BLaER1 (cell line): ENCODE data around the gene POLR2C.

Experiments used
- H3K27ac ChIP-seq: shearing (Covaris generic); formaldehyde crosslinking; 2 replicates; pipeline ENCODE4 v1.8.1; 2022
- H3K27me3 ChIP-seq: shearing (Covaris generic); formaldehyde crosslinking; 2 replicates; pipeline ENCODE4 v1.8.1; 2022
- H3K36me3 ChIP-seq: shearing (Covaris generic); formaldehyde crosslinking; 2 replicates; pipeline ENCODE4 v1.8.1; 2022
- H3K4me1 ChIP-seq: shearing (Covaris generic); formaldehyde crosslinking; 2 replicates; pipeline ENCODE4 v1.8.1; 2022
- H3K4me2 ChIP-seq: shearing (Covaris generic); formaldehyde crosslinking; 2 replicates; pipeline ENCODE4 v1.8.1; 2022
- H3K4me3 ChIP-seq: shearing (Covaris generic); formaldehyde crosslinking; 2 replicates; pipeline ENCODE4 v1.8.1; 2022
- H3K9ac ChIP-seq: shearing (Covaris generic); formaldehyde crosslinking; 2 replicates; pipeline ENCODE4 v1.8.1; 2022
- H3K9me3 ChIP-seq: shearing (Covaris generic); formaldehyde crosslinking; 2 replicates; pipeline ENCODE4 v1.8.1; 2022
- H4K20me1 ChIP-seq: shearing (Covaris generic); formaldehyde crosslinking; 2 replicates; pipeline ENCODE4 v1.8.1; 2022
- Cebpa-rat ChIP-seq: shearing (Covaris generic); IDR thresholded peaks from 2 replicates; pipeline ENCODE4 v1.8.1; 2022

POLR2C gene

DNA sequence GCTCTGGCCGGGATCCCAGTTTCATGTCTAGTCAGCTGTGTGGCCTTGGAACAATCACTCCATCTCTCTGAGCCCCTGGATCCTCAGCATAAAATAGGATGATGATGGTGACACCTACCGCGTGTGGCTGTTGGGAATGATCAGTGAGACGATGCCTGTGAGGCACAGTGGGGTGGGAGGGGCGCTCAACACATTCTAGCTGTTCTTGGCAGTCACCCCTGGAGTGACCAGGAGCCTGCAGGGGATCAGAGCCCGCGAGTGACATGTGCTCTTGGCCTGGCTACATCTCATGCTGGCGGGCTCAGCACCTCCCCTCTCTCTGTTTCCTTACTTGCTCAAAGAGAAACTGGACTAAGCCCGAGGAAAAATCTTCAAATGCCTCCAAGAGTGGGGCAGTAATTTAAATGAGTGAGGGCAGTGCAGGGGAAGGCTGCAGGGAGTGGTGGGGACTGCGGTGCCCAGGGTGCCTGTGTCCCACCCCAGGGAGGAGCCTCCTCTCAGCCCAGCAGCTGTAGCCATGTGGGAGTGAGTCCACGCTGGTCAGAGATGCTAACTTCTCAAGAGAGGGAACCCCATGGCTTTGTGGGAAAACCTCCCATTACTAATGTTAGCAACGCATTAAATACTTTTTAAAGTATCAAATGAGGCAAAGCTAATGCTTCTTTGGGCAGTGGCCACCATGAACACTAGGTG lies 46.9 kb downstream of the POLR2C start:
- H3K9me3 ChIP-seq, result no peaks in the 10 kb centered on the region
- H3K9ac ChIP-seq, result no peak overlapping the region
- peaks cover 15% of the 10 kb centered on the region for H3K36me3 ChIP-seq
- H3K4me1 ChIP-seq, result peaks cover 44% of the 10 kb centered on the region
- no peak for TF ChIP-seq Cebpa-rat
- no peak overlapping the region for H3K27ac ChIP-seq
- H3K4me3 ChIP-seq, result no peak overlapping the region
- no peak overlapping the region for H3K4me2 ChIP-seq
- H3K27me3 ChIP-seq, result no peaks in the 10 kb centered on the region
- no peaks in the 10 kb centered on the region for H4K20me1 ChIP-seq

DNA sequence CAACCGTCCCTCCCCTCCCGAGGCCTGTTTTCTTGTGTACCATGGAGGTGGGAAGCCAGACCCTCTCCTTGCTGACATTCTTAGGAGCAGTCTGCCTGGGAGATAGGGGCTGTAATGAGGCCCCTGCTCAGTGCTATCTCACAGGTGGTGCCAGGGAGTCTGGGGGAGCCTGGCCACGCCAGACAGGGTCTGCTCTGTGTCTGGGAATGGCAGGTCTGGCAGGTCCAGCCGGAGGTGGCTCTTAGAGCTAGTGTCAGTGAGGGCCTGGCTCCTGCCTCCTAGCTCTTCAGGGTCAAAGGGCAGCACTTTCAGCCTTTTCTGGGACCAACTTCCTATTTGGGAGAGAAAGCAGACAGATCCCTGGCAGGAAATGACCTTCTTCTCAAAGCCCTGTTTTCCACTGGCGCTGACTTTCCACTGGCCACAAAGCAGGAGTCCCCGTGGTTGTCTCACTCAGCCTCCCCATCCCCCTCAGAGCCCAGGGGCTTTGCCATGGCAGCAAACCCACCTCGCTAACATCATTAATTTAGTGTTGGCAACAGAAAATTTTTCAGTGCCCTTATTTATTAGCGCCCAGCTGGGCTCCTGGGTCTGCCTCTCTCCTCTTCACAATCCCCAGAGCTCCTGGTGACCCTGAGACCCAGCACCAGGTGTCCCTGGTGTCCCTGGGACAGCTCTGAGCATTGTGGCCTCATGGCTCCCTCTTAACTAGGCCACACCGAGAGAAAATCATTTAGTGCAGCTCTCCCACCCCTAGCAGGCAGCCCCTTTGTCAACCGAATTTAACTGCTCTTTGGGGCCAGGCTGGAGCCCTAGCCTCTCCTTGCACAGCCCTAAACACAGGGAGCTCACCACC lies 47.8 kb downstream of the POLR2C start:
- Histone ChIP-seq H3K4me1 (peaks cover 36% of the 10 kb centered on the region), H3K27me3 (no peaks in the 10 kb centered on the region), H3K9me3 (no peaks in the 10 kb centered on the region), H3K4me3 (no peak overlapping the region), H3K36me3 (peaks cover 19% of the 10 kb centered on the region), H3K4me2 (0 out of 2 replicates have a peak overlapping the region, but pooled peaks have one; percentile 13), H3K27ac (no peak overlapping the region), H3K9ac (no peak overlapping the region), H4K20me1 (no peaks in the 10 kb centered on the region)
- no peak for TF ChIP-seq Cebpa-rat

DNA sequence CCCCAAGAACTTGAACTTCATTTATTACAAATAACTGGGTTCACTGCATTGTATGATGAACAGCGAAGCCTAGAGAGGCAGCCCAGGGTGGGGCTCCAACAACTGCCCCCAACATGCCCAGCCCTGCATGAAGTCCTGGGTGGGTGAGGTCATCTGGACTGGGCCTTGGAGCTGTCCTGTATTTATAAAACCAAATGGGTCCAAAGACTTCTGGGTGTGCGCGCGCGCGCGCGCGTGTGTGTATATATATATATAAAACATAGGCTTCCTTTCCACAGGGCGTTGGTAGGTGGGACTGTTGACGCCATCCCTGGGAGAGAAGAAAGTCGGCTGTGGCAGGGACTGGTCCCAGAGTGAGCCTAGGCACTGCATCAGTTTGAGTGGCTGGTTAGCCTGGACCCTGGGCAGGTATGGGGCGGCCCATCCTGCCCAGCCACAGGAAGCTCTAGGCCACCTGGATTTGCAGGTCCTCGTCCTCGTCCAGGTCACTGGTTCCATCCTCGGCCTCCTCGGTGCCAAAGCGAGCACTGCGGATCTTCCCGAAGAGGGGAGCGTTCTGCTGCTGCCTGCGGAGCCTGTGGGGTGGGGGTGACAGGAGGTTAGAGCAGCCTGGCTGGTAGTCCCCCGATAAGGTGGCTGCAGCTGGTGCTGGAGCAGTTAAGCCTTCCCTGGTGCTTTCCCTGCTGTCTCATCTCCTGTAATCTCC lies 50.0 kb downstream of the POLR2C start:
- Histone ChIP-seq H3K9ac (no peak overlapping the region), H4K20me1 (no peaks in the 10 kb centered on the region), H3K27ac (no peak overlapping the region), H3K27me3 (no peaks in the 10 kb centered on the region), H3K4me3 (no peak overlapping the region), H3K9me3 (no peaks in the 10 kb centered on the region), H3K4me1 (peaks cover 20% of the 10 kb centered on the region), H3K4me2 (no peak overlapping the region), H3K36me3 (peaks cover 36% of the 10 kb centered on the region)
- no peak for TF ChIP-seq Cebpa-rat

DNA sequence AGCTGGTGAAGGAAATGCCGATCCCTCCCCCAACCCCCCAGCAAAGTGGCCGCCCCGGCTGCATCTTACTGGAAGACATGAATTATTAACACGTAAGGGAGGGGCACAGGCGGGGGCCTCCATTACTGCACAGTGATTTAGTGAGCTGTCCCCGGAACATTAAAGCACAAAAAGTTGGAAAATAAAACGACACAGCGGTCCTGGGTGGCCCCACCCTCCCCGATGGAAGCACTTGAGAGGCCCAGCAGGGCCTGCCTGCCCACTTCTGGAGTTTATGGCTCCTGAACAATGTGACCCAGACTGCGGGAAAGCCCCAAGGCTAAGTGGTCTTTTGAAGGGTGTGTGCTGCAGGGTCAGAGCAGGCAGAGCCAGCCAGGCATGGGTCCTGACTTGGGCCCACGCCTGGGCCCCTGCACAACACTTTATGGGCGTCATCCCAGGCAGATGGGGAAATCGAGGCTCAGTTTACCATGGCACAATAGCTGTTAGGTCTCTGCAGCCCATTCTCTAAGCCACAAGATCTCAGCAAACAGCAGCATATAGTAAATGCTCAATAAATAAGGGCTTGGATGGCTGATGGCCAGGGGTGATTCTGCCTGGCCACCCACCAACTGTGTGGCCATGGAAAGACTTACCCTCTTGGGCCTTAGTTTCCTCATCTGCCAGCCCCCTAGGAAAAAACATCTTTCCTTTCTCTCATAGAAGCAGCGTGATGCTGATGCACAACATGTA lies 51.1 kb downstream of the POLR2C start:
- no peak overlapping the region for H3K9ac ChIP-seq
- no peak overlapping the region for H3K4me3 ChIP-seq
- H4K20me1 ChIP-seq, result no peaks in the 10 kb centered on the region
- no peak for TF ChIP-seq Cebpa-rat
- H3K27me3 ChIP-seq, result no peaks in the 10 kb centered on the region
- no peaks in the 10 kb centered on the region for H3K9me3 ChIP-seq
- H3K27ac ChIP-seq, result no peak overlapping the region
- H3K4me1 ChIP-seq, result peaks cover 10% of the 10 kb centered on the region
- H3K36me3 ChIP-seq, result peaks cover 46% of the 10 kb centered on the region
- no peak overlapping the region for H3K4me2 ChIP-seq

DNA sequence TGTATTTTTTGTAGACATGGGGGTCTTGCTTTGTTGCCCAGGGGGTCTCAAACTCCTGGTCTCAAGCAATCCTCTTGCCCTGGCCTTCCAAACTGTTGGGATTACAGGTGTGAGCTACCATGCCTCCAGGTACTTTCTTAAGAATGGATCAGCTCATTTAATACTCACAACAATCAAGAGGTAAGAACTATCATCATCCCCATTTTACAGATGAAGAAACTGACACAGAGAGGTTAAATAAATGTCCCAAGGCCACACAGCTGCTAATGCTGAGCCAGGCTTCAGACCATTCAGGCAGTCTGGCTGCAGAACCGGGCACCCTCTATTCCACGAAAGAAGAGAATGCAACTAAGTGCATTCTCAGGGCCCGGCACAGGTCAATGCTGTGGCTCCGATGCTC lies 51.9 kb downstream of the POLR2C start:
- Histone ChIP-seq H3K36me3 (peaks cover 46% of the 10 kb centered on the region), H3K4me1 (peaks cover 10% of the 10 kb centered on the region), H3K27me3 (no peaks in the 10 kb centered on the region), H3K4me2 (no peak overlapping the region), H3K9me3 (no peaks in the 10 kb centered on the region), H3K9ac (no peak overlapping the region), H4K20me1 (no peaks in the 10 kb centered on the region), H3K27ac (no peak overlapping the region), H3K4me3 (no peak overlapping the region)
- TF ChIP-seq Cebpa-rat, result no peak

DNA sequence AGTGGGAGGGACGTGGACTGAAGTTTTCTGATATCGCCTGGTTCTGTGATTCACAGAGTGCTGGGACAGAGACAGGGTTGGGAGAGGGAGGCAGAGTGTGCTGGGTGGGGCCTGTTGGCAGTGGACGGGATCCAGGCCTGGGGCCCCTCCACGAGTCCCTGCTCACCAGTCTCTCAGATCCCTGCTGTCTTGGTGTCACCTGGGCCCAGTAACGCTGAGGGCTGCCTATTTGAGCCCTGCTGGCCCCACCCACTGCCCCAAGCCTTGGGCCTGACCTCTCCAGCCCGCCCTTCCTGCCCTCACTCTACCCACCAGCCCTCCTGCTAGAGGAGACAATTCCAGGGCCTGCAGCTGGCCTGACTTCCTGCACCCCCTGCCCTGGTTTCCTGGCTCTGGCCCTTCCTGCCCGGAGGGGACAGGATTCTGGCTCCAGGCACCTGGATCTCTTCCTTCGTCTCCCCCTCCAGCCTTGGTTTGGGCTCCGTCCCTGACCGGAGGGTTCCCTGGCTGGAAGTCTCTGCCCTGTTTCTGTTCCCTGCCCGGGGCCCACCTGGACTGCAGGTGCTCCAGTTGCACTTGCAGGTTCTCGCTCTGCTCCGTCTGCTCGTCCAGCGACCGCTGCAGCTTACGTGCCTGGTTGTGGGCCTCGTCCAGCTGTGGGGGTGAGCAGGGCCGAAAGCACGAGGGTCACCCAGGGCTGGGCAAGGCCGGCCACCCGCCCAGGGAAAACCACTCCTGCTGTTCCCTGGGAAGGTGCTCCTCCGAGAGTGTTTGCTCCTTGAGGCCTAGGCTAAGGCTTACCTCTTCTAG lies 52.5 kb downstream of the POLR2C start:
- H3K4me1 ChIP-seq, result peaks cover 8% of the 10 kb centered on the region
- H3K9me3 ChIP-seq, result no peaks in the 10 kb centered on the region
- no peak overlapping the region for H3K4me3 ChIP-seq
- no peak overlapping the region for H3K27ac ChIP-seq
- no peak overlapping the region for H3K9ac ChIP-seq
- no peaks in the 10 kb centered on the region for H4K20me1 ChIP-seq
- no peaks in the 10 kb centered on the region for H3K27me3 ChIP-seq
- H3K36me3 ChIP-seq, result peaks cover 46% of the 10 kb centered on the region
- H3K4me2 ChIP-seq, result no peak overlapping the region
- no peak for TF ChIP-seq Cebpa-rat

DNA sequence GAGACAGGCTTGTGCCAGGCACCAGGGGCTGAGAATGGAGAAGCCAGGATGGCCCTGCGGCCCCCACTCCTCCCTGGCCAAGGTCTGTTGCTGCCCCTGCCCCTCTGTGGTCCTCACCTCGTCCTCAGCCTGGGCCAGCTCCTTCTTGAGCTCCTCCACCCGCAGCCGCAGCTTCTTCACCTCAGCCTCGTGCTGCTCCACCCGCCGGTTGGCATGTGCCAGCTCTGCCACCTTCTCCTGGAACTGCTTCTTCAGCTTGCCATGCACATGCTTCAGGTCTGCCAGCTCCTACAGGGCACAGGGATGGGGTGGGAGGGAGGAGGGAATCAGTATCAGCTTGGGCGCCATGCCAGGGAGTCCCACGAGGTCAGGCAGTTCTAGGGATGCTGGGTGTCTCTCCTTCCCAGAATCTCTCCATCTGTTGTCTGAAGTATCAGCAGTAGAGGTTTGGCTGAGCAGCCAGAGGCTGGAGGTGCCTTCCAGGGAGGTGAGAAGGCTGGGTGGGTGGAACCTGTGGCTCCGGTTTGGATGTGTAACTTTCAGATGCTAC lies 53.8 kb downstream of the POLR2C start:
- no peak for TF ChIP-seq Cebpa-rat
- H3K36me3 ChIP-seq, result peaks cover 46% of the 10 kb centered on the region
- H3K9ac ChIP-seq, result no peak overlapping the region
- H3K4me1 ChIP-seq, result no peaks in the 10 kb centered on the region
- H3K27me3 ChIP-seq, result no peaks in the 10 kb centered on the region
- H3K27ac ChIP-seq, result no peak overlapping the region
- H3K4me3 ChIP-seq, result no peak overlapping the region
- no peak overlapping the region for H3K4me2 ChIP-seq
- no peaks in the 10 kb centered on the region for H4K20me1 ChIP-seq
- no peaks in the 10 kb centered on the region for H3K9me3 ChIP-seq

DNA sequence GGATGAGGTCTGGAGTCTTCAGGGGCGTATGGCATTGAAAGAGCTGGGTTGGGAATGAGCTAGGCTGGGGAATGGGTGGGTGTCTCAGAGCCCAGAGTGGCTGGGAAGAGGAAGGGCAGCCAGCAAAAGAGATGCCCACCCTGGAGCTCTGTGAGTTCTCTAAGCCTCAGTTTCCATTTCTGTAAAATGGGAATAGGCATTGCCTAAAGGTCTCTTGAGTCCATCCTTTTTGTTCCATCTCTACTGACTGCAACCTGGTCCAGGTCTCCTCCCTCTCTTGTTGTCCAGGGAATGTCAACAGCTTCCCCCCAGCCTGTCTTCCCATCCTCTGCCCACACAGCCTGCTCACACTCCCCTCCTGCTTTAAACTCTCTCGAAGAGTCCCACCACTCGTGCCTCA lies 54.3 kb downstream of the POLR2C start:
- H3K27me3 ChIP-seq, result no peaks in the 10 kb centered on the region
- no peak overlapping the region for H3K9ac ChIP-seq
- H3K36me3 ChIP-seq, result peaks cover 46% of the 10 kb centered on the region
- no peak overlapping the region for H3K4me2 ChIP-seq
- H3K4me3 ChIP-seq, result no peak overlapping the region
- no peaks in the 10 kb centered on the region for H4K20me1 ChIP-seq
- no peaks in the 10 kb centered on the region for H3K9me3 ChIP-seq
- H3K4me1 ChIP-seq, result no peaks in the 10 kb centered on the region
- TF ChIP-seq Cebpa-rat, result no peak
- no peak overlapping the region for H3K27ac ChIP-seq
